GM21381 (cell line): Measurements from ENCODE around the gene NOX4.

ENCODE experiments used
- ATAC-seq: cut with Tn5 transposase; IDR thresholded peaks from one replicate; pipeline ENCODE4 v1.9.1; 2021; ENCODE audit warnings: mild to moderate bottlenecking, moderate library complexity; ENCODE audit not compliant: unreplicated experiment

NOX4 gene

GRCh38 chr11:89490981-89491690 is at the start of gene NOX4:
NOX4 (minus strand) TSS chr11:89491375; CDS start chr11:89491246, 129 bp downstream.
- no peak for ATAC-seq

- ATAC-seq = no peak
Observed at GRCh38 chr11:89540826-89541225, 49.7 kb upstream of the NOX4 start.

DNA sequence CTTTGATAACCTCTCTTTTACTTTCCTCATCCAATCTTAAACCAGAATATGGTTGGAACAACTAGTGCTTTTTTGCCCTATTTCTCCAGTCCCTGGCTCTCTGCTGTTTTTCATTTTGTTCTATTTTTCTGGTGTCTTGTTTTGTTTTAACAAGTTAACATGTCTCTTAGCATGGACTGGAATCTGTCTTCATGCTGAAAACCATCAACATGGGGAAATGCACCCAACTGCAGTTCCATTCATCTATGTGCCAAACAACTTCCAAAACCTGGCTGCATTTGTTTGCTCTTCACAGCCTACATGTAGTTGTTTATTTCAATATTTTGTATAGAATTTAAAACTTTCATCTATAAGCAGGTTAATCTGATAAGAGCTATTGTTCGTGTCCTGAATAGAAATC is 46.8 kb upstream of the NOX4 start:
- ATAC-seq = no peak

DNA sequence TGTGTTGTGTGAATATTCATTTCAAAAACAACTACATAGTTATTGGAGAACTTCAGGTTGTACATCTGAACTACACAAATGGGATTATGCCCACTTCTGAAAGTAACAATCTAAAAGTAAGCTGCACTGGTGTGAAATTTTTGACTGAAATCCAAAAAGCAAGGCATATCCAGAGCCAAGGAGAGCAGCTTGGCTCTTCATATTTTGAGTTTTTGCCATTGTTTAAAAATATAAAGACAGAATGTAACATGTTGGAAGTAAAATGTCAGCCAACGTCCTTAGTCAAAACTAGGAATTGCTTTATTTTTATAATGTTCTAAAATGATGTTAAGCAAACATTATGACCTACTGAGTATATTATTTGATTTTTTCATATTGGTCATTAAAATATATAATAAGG is 45.8 kb upstream of the NOX4 start:
- ATAC-seq = no peak

DNA sequence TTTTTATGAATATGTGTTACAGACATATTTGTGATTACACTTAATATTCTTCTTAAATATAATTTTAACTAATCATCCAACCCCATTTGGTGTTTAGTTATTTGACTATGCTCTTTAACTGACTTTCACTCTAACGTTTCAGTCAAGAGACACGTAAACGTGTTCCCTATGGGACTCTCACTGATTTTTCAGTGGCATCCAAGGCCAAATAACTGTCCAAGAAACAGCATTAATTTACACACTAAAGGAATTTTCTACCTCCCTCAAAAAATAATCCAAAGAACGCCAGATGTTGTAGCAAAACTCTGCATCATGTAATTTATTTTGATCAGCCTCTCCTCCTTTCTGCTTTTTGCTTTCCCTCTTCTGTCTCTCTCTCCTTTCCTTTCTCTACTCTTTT is 44.0 kb upstream of the NOX4 start:
- ATAC-seq = no peak

- ATAC-seq = no peak
Observed at GRCh38 chr11:89529626-89530380, 38.6 kb upstream of the NOX4 start.

DNA sequence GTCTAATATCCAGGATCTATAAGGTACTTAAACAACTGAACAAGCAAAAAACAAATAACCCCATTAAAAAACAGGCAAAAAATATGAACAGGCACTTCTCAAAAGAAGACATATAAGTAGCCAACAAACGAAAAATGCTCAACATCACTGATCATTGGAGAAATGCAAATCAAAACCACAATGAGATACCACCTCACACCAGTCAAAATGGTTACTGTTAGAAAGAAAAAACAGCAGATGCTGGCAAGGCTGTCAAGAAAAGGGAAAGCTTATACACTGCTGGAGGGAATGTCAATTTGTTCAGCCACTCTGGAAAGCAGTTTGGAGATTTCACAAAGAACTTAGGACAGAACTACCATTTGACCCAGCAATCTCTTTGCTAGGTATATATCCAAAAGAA is 30.6 kb upstream of the NOX4 start:
- ATAC-seq = no peak

DNA sequence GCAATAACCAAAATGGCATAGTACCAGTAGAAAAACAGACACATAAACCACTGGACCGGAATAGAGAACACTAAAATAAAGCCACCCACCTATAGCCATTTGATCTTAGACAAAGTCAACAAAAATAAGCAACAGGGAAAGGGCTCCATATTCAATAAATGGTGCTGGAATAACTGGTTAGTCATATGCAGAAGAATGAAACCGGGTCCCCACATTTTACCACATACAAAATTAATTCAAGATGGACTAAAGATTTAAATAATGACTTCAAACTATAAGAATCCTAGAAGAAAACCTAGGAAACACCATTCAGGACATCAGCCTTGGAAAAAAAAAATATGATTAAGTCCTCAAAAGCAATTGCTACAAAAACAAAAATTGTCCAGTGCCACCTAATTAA is 30.1 kb upstream of the NOX4 start:
- no peak for ATAC-seq

GRCh38 chr11:89516496-89516895 is 25.3 kb upstream of the NOX4 start:
- no peak for ATAC-seq

GRCh38 chr11:89508544-89508943 is 17.4 kb upstream of the NOX4 start:
- no peak for ATAC-seq

GRCh38 chr11:89504270-89504669 is 13.1 kb upstream of the NOX4 start:
- ATAC-seq = no peak

- no peak for ATAC-seq
Observed at GRCh38 chr11:89503422-89503821, 12.2 kb upstream of the NOX4 start.

DNA sequence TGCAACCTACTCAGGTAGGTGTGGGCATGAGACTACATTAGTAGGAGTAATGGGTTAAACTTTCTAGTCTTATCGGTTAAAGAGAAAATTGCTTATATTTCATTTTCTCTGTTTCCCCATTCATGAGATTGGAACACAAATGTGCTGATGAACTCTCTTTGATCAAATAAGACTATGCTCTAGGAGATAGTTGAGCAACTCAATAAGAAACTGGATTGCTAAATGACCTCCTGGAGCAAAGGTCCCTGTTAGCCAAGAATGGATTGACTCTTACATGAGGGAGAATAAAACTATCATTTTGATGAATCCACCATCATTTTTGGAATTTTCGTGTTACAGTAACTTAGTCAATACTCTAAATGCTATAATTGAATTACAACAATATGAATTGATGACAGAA is 11.1 kb upstream of the NOX4 start:
- no peak for ATAC-seq

- no peak for ATAC-seq
Observed at GRCh38 chr11:89500336-89500735, 9.2 kb upstream of the NOX4 start.

DNA sequence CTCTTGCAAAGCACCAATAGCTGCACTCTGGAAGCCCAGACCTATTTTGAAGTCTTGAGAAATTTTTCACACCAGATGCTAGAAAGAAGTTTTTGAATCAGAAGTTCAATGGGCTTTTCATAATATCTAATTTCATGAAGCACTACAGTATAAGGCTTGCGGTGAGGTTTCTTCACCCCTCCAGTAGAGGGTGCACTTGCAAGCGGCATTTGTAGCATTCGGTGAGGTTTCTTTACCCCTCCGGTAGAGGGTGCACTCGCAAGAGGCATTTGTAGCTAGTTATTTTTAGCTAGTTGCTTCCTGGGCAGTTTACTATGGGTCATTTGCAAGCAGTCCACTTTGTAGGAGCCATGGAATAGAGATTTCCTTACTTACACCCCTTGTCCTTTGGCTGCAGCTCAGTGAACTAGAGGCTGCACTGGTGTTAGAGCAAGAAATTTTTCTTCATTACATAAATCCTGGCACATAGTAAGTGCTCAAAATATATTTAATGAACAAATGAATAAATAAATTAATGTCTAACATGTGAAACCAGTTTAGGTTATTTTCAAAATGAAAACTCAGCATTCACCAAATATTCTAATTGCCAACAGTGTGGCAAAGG is 7.8 kb upstream of the NOX4 start:
- no peak for ATAC-seq

DNA sequence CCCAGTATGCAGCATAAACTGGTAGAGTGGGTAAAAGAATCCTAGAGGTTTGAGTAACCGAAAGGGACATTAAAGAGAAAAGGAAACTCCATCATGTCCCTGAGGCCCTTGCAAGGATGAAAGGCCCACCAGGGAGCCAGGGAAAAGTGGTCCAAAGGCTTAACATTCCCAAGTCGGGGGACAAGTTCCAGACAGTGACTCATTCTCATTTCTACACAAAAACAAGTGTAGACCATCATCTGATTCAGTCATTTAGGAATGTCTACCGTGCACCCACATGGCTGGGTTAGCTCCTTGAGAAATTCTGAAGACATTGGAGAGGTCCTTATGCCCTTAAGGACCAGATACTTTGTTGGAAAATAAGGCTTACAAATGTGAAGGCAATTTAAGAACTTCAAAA is 4.8 kb upstream of the NOX4 start:
- no peak for ATAC-seq

DNA sequence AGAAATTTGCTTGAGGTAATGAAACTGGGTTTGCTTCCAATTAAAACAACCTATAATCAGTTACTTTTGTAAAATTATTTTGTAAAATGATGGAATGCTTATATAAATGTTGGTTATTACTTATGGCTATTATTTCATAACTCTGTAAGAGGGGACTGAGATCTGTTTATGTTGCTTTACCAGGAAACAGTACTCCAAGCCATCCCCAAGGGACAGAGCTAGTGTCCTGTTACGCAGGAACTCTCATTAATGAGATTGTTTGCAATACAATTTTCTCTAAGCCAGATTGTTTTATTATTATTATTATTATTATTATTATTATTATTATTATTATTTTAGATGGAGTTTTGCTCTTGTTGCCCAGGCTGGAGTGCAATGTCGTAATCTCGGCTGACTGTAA is 2.3 kb upstream of the NOX4 start:
- no peak for ATAC-seq

DNA sequence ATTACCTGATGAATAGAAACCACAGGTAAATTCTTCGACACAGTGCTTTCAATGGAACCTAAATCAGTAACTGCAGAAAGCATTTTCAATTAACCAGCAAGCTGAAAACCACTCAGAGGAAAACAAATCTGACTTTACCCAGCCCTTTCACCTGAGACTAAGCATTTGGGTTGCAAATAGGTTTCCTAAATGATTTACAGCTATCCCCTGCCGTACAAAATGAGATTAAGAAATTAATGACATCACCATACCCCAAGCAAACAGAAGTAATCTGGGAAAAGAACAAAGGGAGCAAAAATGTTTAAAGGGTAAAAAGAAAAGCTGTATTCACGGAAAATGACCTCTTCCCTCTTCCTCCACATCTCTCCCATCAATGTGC is 584 bp downstream of the NOX4 start:
- ATAC-seq = no peak

- no peak for ATAC-seq
Observed at GRCh38 chr11:89489930-89490329, 1.2 kb downstream of the NOX4 start.

DNA sequence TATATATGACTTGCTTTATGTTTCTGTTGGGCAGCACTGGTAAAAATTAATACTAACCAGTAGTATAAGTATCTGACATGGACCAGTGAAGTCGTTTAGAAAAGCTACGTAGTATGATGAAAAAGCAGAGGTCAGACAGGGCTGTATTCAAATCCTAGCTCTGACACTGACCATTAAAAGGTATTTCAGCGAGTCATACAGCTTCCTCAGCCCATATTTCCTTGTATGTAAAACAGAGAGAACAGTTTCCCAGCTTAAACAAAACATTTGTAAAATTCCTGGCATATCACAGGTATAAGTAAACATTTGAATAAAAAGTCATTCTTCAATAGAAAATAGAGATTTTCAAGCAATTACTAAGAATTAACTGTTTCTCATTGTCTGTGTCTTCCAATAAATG is 4.2 kb downstream of the NOX4 start:
- ATAC-seq = no peak

GRCh38 chr11:89484896-89485295 is 6.3 kb downstream of the NOX4 start:
- no peak for ATAC-seq

DNA sequence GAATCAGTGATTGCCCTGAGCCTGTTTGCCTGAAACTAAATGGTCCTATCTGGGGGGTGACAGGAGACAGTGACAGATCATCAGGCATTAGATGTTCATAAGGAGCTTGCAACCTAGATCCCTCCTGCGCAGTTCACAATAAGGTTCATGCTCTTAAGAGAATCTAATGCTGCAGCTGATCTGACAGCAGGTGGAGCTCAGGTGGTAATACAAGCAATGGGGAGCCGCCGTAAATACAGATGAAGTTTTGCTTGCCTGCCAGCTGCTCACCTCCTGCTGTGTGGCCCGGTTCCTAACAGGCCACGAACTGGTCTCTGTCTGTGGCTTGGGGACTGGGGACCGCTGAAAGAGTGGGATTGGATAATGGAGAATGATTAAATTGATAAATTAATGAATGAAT is 14.0 kb downstream of the NOX4 start:
- ATAC-seq = no peak
